GM21515 (cell line): ENCODE data around the gene CDC5L.
"Not testable (repeated sequence)": the region's sequence is repeated elsewhere in the genome, so short reads cannot be mapped to it uniquely, and the experiment has no call there.

Experiments
- ATAC-seq: cut with Tn5 transposase; IDR thresholded peaks from one replicate; pipeline ENCODE4 v1.9.1; 2021; ENCODE audit not compliant: unreplicated experiment

Gene CDC5L

DNA sequence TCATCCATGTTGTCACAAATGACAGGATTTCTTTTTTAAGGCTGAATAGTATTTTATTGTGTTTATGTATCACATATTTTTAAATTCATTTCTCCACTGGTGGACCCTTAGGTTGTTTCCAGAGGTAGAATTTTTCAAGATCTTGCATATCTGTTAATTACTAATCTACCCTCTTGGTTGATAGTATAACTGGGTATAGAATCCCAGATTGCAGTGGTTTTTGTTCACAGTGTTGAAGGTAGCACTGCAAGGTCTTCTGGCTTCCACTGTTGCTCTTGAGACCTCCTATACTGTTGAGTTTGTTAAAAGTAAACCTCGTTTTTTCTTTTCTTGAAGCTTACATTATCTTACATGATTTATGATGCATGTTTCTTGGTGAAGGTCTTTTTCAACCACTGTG, 22.9 kb downstream of the CDC5L start:
- ATAC-seq, result no peak

- no peak for ATAC-seq
Observed at GRCh38 chr6:44411141-44411540, 23.6 kb downstream of the CDC5L start.

GRCh38 chr6:44415449-44415848, 27.9 kb downstream of the CDC5L start:
- no peak for ATAC-seq

DNA sequence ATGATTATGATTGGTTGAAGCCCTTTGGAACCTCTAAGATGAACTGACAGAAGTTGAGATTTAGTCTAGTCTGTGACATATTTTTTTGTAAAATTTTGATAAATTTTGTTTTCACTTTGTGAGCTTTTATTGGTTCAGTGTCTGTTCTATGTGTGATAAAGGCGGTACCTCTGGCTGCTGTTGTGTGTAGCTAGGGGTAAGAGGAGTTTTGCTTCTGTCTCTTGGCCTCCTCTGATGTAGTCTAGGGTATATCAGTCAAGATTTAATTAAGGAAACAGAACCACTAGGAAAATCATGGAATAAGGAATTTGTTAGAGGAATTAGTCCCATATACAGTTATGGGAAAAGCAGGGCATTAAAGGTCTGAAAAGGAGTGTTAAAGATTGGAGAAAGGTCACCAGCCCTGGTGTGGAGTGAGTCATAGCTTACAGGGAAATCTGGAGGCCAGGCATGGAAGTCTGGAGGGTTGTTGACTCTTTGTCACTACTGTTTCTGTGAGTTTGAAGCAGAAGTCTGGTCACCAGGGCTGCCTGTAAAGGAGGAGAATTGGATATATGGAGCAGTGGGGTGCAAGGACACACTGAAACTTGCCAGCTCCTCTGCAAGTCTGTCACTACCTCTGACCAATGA, 28.5 kb downstream of the CDC5L start:
- ATAC-seq, result no peak

- no peak for ATAC-seq
Observed at GRCh38 chr6:44422531-44422930, 35.0 kb downstream of the CDC5L start.

- no peak for ATAC-seq
Observed at GRCh38 chr6:44423306-44423705, 35.8 kb downstream of the CDC5L start.

- no peak for ATAC-seq
Observed at GRCh38 chr6:44425951-44426350, 38.4 kb downstream of the CDC5L start.

DNA sequence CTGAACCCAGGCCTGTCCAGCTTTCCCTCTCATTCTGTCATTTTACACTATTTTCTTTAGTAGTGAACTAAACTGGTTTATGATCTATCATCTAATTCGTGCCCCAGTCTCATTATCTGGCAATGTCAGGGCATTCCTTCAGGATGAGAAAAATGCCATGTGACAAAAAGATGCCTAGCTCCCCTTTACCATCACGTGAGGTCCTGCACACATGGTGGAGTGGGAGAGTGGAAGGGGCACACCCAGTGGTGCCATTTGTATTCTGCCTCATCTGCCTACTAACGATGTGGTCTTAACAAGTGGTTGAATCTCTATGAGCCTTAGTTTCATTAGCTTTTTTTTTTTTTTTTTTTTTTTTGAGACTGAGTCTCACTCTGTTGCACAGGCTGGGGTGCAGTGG, 41.2 kb downstream of the CDC5L start:
- no peak for ATAC-seq

- no peak for ATAC-seq
Observed at GRCh38 chr6:44430326-44430725, 42.8 kb downstream of the CDC5L start.

DNA sequence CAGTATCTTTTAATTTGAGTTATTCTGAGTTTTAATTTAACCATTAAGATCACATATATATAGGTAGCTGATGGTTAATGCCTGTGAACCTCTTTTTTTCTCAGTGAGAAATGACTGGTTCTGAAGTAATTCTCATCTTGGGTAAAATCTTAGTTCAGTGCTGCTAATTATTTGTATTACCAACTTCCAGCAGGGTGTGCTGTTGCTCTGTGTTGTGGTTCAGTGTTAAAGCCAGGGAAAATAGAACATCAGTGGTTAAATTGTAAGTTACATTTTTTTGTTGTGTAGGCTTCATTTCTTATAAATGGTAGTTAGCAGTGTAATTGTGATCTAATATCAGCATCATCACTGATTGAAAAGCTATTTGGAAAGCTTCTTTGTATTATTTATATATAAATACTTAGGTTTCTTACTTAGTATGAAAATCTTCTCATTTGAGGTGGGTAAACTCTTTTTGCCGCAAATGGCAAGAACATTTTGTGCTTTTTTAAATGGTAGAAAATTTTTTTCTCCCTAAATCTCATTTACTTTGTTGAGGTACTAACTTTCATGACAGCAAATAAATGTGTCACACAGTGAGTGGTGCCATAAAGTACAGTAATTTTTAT, 43.7 kb downstream of the CDC5L start:
- ATAC-seq, result no peak

DNA sequence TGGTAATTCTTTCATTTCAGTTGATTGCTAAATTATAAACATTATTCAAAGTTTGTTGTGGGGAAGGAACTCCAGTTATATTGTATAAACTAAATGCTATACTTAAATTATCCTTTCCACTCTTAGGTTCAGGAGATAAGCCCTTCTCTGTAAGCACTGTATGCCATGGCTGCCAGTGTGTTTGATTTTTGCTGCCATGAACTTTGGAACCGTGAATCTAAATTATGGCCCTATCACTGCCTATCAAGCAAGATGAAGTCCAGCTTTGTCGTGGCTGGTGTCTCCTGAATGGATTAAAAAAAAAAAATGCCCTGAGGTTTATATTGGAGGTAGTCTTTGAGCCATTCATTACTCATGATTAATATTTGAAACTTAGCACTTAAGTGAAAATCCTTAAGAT, 44.7 kb downstream of the CDC5L start:
- ATAC-seq, result no peak

DNA sequence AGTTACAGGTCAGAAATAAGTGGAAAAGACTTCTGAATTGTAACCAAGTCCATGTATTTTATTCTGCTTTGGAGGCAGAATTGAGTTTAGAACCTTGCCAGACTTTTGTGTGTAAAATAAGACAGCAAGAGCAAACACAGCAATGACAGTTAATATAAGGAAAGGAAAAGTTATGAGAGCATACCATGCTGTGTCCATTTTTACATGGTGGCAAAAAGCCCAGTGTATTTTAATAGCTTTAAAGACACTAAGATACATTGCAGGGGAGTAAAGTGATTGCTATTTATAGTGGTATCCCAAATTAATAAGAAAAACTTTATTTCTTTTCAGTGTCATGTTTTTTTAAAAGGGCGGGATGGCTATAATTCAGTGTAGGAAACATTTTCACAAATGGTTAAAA, 45.2 kb downstream of the CDC5L start:
- ATAC-seq, result no peak

- no peak for ATAC-seq
Observed at GRCh38 chr6:44435500-44435899, 48.0 kb downstream of the CDC5L start.

DNA sequence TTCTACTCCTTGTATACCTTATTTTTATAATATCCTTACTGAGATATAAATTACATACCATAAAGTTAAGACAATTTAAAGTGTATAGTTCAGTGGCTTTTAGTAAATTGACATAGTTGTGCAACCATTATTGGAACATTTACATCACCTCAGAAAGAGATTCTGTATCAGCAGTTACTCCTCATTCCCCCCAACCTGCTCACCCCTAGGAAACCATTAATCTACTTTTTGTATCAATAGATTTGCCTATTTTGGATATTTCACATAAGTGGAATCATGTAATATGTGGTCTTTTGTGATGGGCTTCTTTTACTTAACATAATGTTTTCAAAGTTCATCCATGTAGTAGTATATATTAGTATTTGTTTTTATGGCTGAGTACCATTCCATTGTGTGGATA, 51.3 kb downstream of the CDC5L start:
- ATAC-seq, result no peak

GRCh38 chr6:44439270-44440045, 52.0 kb downstream of the CDC5L start:
- no peak for ATAC-seq

DNA sequence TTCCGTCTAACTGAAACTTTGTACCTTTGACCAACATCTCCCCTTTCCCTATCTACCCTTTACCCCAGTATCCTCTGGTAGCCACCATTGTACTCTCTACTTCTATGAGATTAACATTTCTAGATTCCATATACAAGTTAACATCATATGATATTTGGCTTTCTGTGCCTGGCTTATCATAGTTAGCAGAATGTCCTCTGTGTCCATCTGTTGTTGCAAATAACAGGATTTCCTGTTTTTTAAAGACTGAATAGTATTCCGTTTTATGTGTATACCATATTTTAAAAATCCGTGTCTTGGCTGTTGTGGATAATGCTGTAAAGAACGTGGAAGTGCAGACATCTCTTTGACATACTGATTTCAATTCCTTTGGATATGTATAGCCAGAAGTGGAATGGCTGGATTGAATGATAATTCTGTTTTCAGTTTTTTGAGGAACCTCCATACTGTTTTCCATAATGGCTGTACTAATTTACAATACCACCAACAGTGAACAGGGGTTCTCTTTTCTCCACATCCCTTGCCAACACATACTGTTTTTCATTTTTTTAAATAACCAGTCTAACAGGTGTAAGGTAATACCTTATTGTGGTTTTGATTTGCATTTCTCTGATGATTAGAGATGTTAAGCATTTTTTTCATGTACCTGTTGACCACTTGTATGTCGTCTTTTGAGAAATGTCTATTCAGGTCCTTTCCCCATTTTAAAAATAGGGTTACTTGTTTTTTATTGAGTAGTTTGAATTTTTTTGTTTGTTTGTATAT, 53.8 kb downstream of the CDC5L start:
- no peak for ATAC-seq

GRCh38 chr6:44442236-44442635, 54.7 kb downstream of the CDC5L start:
- ATAC-seq, result no peak

GRCh38 chr6:44442833-44443444, 55.4 kb downstream of the CDC5L start:
- ATAC-seq, result no peak

GRCh38 chr6:44444853-44445252, 57.3 kb downstream of the CDC5L start:
- no peak for ATAC-seq

- ATAC-seq, result no peak
Observed at GRCh38 chr6:44446626-44447300, 59.3 kb downstream of the CDC5L start.

DNA sequence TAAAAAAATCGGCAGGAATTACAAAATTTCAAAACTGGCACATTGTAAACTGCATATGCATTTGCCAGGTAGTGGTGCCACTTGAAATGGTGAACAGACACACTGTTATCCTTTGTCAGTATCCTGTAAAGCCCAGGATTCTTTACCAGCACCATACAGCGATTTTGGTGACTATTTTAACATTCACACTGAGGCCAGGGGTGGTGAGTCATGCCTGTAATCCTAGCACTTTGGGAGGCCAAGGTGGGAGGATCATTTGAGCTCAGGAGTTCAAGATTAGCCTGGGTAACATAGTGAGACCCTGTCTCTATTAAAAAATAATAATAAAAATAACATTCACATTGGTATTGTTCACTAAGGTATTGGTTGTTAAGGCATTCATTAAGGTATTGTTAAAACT, 61.7 kb downstream of the CDC5L start:
- not testable (repeated sequence) for ATAC-seq
